GM23338 (cell line): ENCODE data around the gene NDEL1. TPM values are rescaled to one million over a fixed set of nuclear protein-coding genes. Genes with fewer than 3 reads are reported as not detected.

ENCODE experiments used
- ATAC-seq: fragments of 200-7000 bp; cut with Tn5 transposase; 3 replicates; pipeline ENCODE4 v1.9.1; 2020
- DNase-seq: peaks from one replicate; pipeline ENCODE4 v3.0.0-alpha.2; 2015; ENCODE audit warnings: low spot score
- H2AFZ ChIP-seq: fragments of 200-600 bp; sonication (generic); 2 replicates; pipeline ENCODE4 v1.8.0; 2016; ENCODE audit warnings: antibody characterized with exemption, mild to moderate bottlenecking, moderate library complexity
- H3F3A ChIP-seq: fragments of 200-600 bp; sonication (generic); replicated peaks from 2 replicates; pipeline ENCODE4 v1.8.0; 2017; ENCODE audit warnings: antibody characterized with exemption, mixed run types, low read depth
- H3K27ac ChIP-seq: fragments of 200-600 bp; sonication (generic); 2 replicates; pipeline ENCODE4 v1.6.1; 2016; ENCODE audit warnings: low read depth
- H3K27me3 ChIP-seq: fragments of 200-600 bp; sonication (generic); 2 replicates; pipeline ENCODE4 v1.8.0; 2016; ENCODE audit warnings: mild to moderate bottlenecking, mixed run types, moderate library complexity; ENCODE audit not compliant: insufficient read depth
- H3K36me3 ChIP-seq: fragments of 200-600 bp; sonication (generic); 2 replicates; pipeline ENCODE4 v1.8.0; 2016; ENCODE audit warnings: mild to moderate bottlenecking; ENCODE audit not compliant: insufficient read depth
- H3K4me1 ChIP-seq: fragments of 200-600 bp; sonication (generic); 2 replicates; pipeline ENCODE4 v1.8.0; 2016; ENCODE audit warnings: mild to moderate bottlenecking, moderate library complexity; ENCODE audit not compliant: insufficient read depth
- H3K4me2 ChIP-seq: fragments of 200-600 bp; sonication (generic); 2 replicates; pipeline ENCODE4 v1.7.1; 2017; ENCODE audit warnings: mixed run types
- H3K4me3 ChIP-seq: fragments of 200-600 bp; sonication (generic); 2 replicates; pipeline ENCODE4 v1.6.1; 2016; ENCODE audit warnings: mixed run types
- H3K79me2 ChIP-seq: fragments of 200-600 bp; sonication (generic); replicated peaks from 2 replicates; pipeline ENCODE4 v1.8.0; 2017; ENCODE audit warnings: mild to moderate bottlenecking; ENCODE audit not compliant: insufficient read depth
- H3K9me2 ChIP-seq: fragments of 200-600 bp; sonication (generic); 2 replicates; pipeline ENCODE4 v1.8.0; 2017; ENCODE audit not compliant: insufficient read depth
- H4K20me1 ChIP-seq: fragments of 200-600 bp; sonication (generic); replicated peaks from 2 replicates; pipeline ENCODE4 v1.8.0; 2017; ENCODE audit warnings: mild to moderate bottlenecking; ENCODE audit not compliant: insufficient read depth
- H3K27ac Mint-ChIP-seq: 2 replicates; pipeline ENCODE4 v1.8.0; 2020; ENCODE audit warnings: inconsistent platforms, mild to moderate bottlenecking, moderate library complexity, mixed read lengths
- H3K27me3 Mint-ChIP-seq: 3 replicates; pipeline ENCODE4 v1.8.0; 2022; ENCODE audit warnings: low read depth, mild to moderate bottlenecking, moderate library complexity, mixed read lengths, inconsistent platforms; ENCODE audit not compliant: insufficient read depth, poor library complexity
- H3K36me3 Mint-ChIP-seq: 3 replicates; pipeline ENCODE4 v1.8.0; 2021; ENCODE audit warnings: low read depth, mild to moderate bottlenecking, inconsistent platforms, moderate library complexity, mixed read lengths
- H3K4me1 Mint-ChIP-seq: 3 replicates; pipeline ENCODE4 v1.8.0; 2020; ENCODE audit warnings: mild to moderate bottlenecking, inconsistent platforms, mixed read lengths
- H3K4me3 Mint-ChIP-seq: 3 replicates; pipeline ENCODE4 v1.8.0; 2021; ENCODE audit warnings: moderate library complexity, mild to moderate bottlenecking, inconsistent platforms, mixed read lengths
- H3K9me3 Mint-ChIP-seq: 3 replicates; pipeline ENCODE4 v1.8.0; 2020; ENCODE audit warnings: moderate library complexity, mild to moderate bottlenecking, inconsistent platforms, mixed read lengths
- CREB1 ChIP-seq: fragments of 250-450 bp; sonication (Bioruptor Pico); IDR thresholded peaks from 2 replicates; pipeline ENCODE4 v1.5.0; 2020; ENCODE audit warnings: low read depth, mild to moderate bottlenecking, moderate library complexity
- EZH2 ChIP-seq: fragments of 200-600 bp; sonication (generic); IDR thresholded peaks from one replicate; pipeline ENCODE4 v1.8.0; 2017; ENCODE audit warnings: antibody characterized with exemption, mild to moderate bottlenecking, low read depth; ENCODE audit not compliant: unreplicated experiment
- EZH2phosphoT487 ChIP-seq: fragments of 200-600 bp; sonication (generic); IDR thresholded peaks from one replicate; pipeline ENCODE4 v1.8.1; 2018; ENCODE audit warnings: antibody characterized with exemption; ENCODE audit not compliant: unreplicated experiment
- JUNB ChIP-seq: IDR thresholded peaks from one replicate; pipeline ENCODE4 v1.6.1; 2016; ENCODE audit warnings: antibody characterized with exemption; ENCODE audit not compliant: unreplicated experiment
- NANOG ChIP-seq: IDR thresholded peaks from 2 replicates; pipeline ENCODE4 v1.6.1; 2016; ENCODE audit warnings: antibody characterized with exemption, borderline replicate concordance
- POLR2AphosphoS5 ChIP-seq: IDR thresholded peaks from 2 replicates; pipeline ENCODE4 v1.6.1; 2016; ENCODE audit warnings: antibody characterized with exemption, low read depth
- STAT1 ChIP-seq: IDR thresholded peaks from one replicate; pipeline ENCODE4 v1.6.1; 2016; ENCODE audit warnings: antibody characterized with exemption; ENCODE audit not compliant: unreplicated experiment
- ZNF114 ChIP-seq: fragments of 250-450 bp; sonication (Bioruptor Pico); IDR thresholded peaks from 2 replicates; pipeline ENCODE4 v1.5.0; 2020; ENCODE audit warnings: mild to moderate bottlenecking, moderate library complexity
- ZNF331 ChIP-seq: fragments of 250-450 bp; sonication (Bioruptor Pico); IDR thresholded peaks from 2 replicates; pipeline ENCODE4 v1.5.0; 2020; ENCODE audit warnings: low read depth, mild to moderate bottlenecking, moderate library complexity
- polyA plus RNA-seq: library from polyadenylated mRNA; unstranded; fragments of >200 nt; fragmentation: Nextera tagmentation; extraction: Ambion mirVana; gene quantifications from 2 replicates; pipeline ENCODE4 v1.2.1, GENCODE V29; 2016
- total RNA-seq: library from RNA; depleted of rRNA; stranded (reverse); fragments of >200 nt; shearing (Covaris generic); gene quantifications from 2 replicates; pipeline ENCODE4 v1.2.3, GENCODE V29; 2014
- TF ChIP-seq, protein P1 (sequence below): fragments of 250-450 bp; sonication (Bioruptor Pico); IDR thresholded peaks from 2 replicates; pipeline ENCODE4 v1.5.0; 2020; ENCODE audit warnings: mild to moderate bottlenecking, moderate library complexity
- TF ChIP-seq, protein P2 (sequence below), 2 experiments: fragments of 200-600 bp in 1 of 2; sonication (generic) in 1 of 2; conservative IDR thresholded peaks; 2 replicates each; pipeline versions ENCODE4 v1.5.1 to v1.6.1; 2016 to 2017; ENCODE audit warnings: antibody characterized with exemption in 2 of 2, low read depth in 2 of 2, mild to moderate bottlenecking in 2 of 2, moderate library complexity in 1 of 2
- TF ChIP-seq, protein P3 (sequence below): IDR thresholded peaks from one replicate; pipeline ENCODE4 v1.6.1; 2018; ENCODE audit warnings: antibody characterized with exemption; ENCODE audit not compliant: unreplicated experiment
- TF ChIP-seq, protein P4 (sequence below): IDR thresholded peaks from 2 replicates; pipeline ENCODE4 v1.6.1; 2016; ENCODE audit warnings: antibody characterized with exemption

Gene NDEL1
- total and polyA plus RNA-seq, 2 experiments from 2014 or later: 21.2 to 26.0 TPM

DNA sequence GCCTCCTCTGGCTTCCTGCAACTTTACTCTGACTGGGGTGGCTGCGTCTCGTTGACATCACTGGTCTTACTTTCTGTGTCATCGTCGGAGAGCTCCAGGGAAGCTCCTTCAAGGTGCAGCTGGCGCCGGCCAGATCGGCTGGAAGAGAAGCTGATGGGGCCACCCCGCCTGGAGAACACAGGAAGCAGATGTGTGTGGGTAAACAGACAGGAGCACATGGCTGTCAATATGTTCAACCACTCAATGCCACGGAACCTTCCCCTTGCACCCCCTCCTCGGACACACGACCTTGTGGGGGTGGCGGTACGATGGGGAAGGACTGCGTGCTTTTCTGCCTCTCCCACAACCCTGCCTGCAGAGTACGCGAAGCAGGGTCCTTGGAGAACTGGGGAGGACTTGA, 40.1 kb downstream of the NDEL1 start:
- TF ChIP-seq ZNF114 (CRISPR knock-in tag) (no peak), NANOG (no peak), CREB1 (CRISPR knock-in tag) (no peak), JUNB (no peak), EZH2phosphoT487 (no peak), POLR2AphosphoS5 (no peak), STAT1 (no peak), ZNF331 (CRISPR knock-in tag) (no peak), EZH2 (no peak)
- TF ChIP-seq, protein P1, sequence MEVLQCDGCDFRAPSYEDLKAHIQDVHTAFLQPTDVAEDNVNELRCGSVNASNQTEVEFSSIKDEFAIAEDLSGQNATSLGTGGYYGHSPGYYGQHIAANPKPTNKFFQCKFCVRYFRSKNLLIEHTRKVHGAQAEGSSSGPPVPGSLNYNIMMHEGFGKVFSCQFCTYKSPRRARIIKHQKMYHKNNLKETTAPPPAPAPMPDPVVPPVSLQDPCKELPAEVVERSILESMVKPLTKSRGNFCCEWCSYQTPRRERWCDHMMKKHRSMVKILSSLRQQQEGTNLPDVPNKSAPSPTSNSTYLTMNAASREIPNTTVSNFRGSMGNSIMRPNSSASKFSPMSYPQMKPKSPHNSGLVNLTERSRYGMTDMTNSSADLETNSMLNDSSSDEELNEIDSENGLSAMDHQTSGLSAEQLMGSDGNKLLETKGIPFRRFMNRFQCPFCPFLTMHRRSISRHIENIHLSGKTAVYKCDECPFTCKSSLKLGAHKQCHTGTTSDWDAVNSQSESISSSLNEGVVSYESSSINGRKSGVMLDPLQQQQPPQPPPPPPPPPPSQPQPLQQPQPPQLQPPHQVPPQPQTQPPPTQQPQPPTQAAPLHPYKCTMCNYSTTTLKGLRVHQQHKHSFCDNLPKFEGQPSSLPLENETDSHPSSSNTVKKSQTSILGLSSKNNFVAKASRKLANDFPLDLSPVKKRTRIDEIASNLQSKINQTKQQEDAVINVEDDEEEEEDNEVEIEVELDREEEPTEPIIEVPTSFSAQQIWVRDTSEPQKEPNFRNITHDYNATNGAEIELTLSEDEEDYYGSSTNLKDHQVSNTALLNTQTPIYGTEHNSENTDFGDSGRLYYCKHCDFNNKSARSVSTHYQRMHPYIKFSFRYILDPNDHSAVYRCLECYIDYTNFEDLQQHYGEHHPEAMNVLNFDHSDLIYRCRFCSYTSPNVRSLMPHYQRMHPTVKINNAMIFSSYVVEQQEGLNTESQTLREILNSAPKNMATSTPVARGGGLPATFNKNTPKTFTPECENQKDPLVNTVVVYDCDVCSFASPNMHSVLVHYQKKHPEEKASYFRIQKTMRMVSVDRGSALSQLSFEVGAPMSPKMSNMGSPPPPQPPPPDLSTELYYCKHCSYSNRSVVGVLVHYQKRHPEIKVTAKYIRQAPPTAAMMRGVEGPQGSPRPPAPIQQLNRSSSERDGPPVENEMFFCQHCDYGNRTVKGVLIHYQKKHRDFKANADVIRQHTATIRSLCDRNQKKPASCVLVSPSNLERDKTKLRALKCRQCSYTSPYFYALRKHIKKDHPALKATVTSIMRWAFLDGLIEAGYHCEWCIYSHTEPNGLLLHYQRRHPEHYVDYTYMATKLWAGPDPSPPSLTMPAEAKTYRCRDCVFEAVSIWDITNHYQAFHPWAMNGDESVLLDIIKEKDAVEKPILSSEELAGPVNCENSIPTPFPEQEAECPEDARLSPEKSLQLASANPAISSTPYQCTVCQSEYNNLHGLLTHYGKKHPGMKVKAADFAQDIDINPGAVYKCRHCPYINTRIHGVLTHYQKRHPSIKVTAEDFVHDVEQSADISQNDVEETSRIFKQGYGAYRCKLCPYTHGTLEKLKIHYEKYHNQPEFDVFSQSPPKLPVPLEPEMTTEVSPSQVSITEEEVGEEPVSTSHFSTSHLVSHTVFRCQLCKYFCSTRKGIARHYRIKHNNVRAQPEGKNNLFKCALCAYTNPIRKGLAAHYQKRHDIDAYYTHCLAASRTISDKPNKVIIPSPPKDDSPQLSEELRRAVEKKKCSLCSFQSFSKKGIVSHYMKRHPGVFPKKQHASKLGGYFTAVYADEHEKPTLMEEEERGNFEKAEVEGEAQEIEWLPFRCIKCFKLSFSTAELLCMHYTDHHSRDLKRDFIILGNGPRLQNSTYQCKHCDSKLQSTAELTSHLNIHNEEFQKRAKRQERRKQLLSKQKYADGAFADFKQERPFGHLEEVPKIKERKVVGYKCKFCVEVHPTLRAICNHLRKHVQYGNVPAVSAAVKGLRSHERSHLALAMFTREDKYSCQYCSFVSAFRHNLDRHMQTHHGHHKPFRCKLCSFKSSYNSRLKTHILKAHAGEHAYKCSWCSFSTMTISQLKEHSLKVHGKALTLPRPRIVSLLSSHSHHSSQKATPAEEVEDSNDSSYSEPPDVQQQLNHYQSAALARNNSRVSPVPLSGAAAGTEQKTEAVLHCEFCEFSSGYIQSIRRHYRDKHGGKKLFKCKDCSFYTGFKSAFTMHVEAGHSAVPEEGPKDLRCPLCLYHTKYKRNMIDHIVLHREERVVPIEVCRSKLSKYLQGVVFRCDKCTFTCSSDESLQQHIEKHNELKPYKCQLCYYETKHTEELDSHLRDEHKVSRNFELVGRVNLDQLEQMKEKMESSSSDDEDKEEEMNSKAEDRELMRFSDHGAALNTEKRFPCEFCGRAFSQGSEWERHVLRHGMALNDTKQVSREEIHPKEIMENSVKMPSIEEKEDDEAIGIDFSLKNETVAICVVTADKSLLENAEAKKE (CRISPR knock-in tag): no peak
- TF ChIP-seq, protein P2, sequence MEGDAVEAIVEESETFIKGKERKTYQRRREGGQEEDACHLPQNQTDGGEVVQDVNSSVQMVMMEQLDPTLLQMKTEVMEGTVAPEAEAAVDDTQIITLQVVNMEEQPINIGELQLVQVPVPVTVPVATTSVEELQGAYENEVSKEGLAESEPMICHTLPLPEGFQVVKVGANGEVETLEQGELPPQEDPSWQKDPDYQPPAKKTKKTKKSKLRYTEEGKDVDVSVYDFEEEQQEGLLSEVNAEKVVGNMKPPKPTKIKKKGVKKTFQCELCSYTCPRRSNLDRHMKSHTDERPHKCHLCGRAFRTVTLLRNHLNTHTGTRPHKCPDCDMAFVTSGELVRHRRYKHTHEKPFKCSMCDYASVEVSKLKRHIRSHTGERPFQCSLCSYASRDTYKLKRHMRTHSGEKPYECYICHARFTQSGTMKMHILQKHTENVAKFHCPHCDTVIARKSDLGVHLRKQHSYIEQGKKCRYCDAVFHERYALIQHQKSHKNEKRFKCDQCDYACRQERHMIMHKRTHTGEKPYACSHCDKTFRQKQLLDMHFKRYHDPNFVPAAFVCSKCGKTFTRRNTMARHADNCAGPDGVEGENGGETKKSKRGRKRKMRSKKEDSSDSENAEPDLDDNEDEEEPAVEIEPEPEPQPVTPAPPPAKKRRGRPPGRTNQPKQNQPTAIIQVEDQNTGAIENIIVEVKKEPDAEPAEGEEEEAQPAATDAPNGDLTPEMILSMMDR (conservative IDR thresholded peaks at IDR 0.05; ENCODE audit: low read depth in 2 of 2): no peak
- TF ChIP-seq, protein P3, sequence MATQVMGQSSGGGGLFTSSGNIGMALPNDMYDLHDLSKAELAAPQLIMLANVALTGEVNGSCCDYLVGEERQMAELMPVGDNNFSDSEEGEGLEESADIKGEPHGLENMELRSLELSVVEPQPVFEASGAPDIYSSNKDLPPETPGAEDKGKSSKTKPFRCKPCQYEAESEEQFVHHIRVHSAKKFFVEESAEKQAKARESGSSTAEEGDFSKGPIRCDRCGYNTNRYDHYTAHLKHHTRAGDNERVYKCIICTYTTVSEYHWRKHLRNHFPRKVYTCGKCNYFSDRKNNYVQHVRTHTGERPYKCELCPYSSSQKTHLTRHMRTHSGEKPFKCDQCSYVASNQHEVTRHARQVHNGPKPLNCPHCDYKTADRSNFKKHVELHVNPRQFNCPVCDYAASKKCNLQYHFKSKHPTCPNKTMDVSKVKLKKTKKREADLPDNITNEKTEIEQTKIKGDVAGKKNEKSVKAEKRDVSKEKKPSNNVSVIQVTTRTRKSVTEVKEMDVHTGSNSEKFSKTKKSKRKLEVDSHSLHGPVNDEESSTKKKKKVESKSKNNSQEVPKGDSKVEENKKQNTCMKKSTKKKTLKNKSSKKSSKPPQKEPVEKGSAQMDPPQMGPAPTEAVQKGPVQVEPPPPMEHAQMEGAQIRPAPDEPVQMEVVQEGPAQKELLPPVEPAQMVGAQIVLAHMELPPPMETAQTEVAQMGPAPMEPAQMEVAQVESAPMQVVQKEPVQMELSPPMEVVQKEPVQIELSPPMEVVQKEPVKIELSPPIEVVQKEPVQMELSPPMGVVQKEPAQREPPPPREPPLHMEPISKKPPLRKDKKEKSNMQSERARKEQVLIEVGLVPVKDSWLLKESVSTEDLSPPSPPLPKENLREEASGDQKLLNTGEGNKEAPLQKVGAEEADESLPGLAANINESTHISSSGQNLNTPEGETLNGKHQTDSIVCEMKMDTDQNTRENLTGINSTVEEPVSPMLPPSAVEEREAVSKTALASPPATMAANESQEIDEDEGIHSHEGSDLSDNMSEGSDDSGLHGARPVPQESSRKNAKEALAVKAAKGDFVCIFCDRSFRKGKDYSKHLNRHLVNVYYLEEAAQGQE: no peak
- TF ChIP-seq, protein P4, sequence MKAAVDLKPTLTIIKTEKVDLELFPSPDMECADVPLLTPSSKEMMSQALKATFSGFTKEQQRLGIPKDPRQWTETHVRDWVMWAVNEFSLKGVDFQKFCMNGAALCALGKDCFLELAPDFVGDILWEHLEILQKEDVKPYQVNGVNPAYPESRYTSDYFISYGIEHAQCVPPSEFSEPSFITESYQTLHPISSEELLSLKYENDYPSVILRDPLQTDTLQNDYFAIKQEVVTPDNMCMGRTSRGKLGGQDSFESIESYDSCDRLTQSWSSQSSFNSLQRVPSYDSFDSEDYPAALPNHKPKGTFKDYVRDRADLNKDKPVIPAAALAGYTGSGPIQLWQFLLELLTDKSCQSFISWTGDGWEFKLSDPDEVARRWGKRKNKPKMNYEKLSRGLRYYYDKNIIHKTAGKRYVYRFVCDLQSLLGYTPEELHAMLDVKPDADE: no peak
- Histone ChIP-seq H3K9me2 (no peaks in the 10 kb centered on the region), H3K79me2 (no peaks in the 10 kb centered on the region), H3K4me3 (no peak overlapping the region), H3K36me3 (peaks cover 50% of the 10 kb centered on the region), H3F3A (peaks cover 28% of the 10 kb centered on the region; the same call in 1 of the 2 replicates), H3K4me2 (no peak overlapping the region), H3K4me1 (no peaks in the 10 kb centered on the region), H4K20me1 (peaks cover 13% of the 10 kb centered on the region), H3K27ac (no peak overlapping the region), H2AFZ (no peak overlapping the region), H3K27me3 (no peaks in the 10 kb centered on the region)
- Mint-ChIP-seq H3K27ac (no peak overlapping the region), H3K9me3 (no peaks in the 10 kb centered on the region), H3K36me3 (peaks cover 81% of the 10 kb centered on the region), H3K27me3 (peaks cover 12% of the 10 kb centered on the region), H3K4me3 (no peak overlapping the region), H3K4me1 (no peaks in the 10 kb centered on the region)
- DNase-seq (no peak), ATAC-seq (no peak)
